Ammon's horn (tissue), 1 donor: ENCODE results near the gene GFOD2.

ENCODE experiments used
- DNase-seq: peaks from one replicate; pipeline ENCODE4 v3.0.0-alpha.2; 2016; ENCODE audit warnings: low spot score

The GFOD2 gene

GRCh38 chr16:67637625-67638024, 81.5 kb downstream of the GFOD2 start:
- no peak for DNase-seq

DNA sequence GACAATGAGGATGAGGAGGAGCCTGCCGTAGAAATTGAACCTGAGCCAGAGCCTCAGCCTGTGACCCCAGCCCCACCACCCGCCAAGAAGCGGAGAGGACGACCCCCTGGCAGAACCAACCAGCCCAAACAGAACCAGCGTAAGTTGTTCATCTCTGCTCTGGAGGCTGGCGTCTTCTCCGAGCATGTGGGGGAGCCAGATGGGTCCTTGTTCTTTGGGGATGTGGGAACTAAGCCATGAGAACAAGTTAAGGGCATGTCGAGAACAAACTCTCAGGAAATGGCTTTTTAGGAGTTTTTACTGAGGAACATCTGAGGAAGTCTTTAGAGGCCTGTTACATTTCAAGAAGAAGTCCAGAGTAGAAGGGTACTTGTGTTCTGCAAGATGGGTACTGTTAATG, 82.4 kb downstream of the GFOD2 start:
- DNase-seq: no peak

GRCh38 chr16:67632415-67633172, 86.5 kb downstream of the GFOD2 start:
- DNase-seq: peak; percentile 49

DNA sequence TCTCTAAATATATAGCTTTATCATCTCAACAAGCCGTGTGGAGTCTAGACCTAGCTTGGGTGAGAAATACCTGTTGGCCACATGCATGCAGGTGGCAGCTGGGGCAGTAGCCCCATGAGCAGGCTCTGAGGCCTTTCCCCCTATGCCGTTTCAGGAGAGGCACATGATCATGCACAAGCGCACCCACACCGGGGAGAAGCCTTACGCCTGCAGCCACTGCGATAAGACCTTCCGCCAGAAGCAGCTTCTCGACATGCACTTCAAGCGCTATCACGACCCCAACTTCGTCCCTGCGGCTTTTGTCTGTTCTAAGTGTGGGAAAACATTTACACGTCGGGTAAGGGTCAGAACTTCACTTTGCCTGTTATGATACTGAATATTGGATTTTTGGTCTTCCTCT, 90.9 kb downstream of the GFOD2 start:
- no peak for DNase-seq
